ENCODE data around the gene KCNQ1.

KCNQ1 gene

DNA sequence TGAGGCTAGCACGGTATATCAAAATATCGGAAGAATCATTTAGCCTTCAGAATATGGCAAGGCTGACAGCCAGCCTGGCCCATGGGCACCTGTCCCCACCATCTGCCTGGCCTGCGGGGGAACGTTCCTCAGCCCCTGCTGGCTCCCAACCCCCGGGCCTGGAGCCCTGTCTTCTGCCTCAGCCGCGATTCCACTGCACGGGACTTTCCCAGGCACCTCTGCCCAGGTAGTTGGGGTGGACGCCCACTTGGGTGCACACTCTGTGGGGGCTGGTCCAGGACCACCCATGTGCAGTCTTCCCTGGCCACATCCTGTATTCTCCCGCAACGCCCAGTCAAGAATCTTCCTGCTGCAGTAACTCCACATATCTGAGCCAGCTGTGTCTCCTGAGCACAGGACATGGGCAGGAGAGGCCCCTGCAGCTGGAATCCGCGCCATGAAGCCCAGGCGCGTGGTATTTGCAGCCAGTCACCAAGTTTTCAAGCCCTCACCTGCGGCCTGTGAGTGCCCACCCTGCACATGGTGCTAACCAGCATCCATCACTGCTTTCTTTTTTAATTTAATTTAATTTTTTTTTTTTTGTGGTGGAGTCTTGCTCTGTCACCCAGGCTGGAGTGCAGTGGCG is 77.9 kb downstream of the KCNQ1 start:
- H3K4me3 ChIP-seq (ENCODE audit: severe bottlenecking), result no peak overlapping the region
- no peaks in the 10 kb centered on the region for H3K27me3 ChIP-seq (ENCODE audit: insufficient read depth, poor library complexity, severe bottlenecking)
- H3K4me1 ChIP-seq (ENCODE audit: insufficient read depth, poor library complexity, severe bottlenecking), result no peaks in the 10 kb centered on the region
- peak; percentile 45 for DNase-seq (ENCODE audit: low spot score)
- no peak overlapping the region for H3K27ac ChIP-seq (ENCODE audit: poor library complexity, severe bottlenecking)
- no peak for ATAC-seq (ENCODE audit: low read depth)
- no peaks in the 10 kb centered on the region for H3K36me3 ChIP-seq (ENCODE audit: low read depth)
- TF ChIP-seq, protein P1, sequence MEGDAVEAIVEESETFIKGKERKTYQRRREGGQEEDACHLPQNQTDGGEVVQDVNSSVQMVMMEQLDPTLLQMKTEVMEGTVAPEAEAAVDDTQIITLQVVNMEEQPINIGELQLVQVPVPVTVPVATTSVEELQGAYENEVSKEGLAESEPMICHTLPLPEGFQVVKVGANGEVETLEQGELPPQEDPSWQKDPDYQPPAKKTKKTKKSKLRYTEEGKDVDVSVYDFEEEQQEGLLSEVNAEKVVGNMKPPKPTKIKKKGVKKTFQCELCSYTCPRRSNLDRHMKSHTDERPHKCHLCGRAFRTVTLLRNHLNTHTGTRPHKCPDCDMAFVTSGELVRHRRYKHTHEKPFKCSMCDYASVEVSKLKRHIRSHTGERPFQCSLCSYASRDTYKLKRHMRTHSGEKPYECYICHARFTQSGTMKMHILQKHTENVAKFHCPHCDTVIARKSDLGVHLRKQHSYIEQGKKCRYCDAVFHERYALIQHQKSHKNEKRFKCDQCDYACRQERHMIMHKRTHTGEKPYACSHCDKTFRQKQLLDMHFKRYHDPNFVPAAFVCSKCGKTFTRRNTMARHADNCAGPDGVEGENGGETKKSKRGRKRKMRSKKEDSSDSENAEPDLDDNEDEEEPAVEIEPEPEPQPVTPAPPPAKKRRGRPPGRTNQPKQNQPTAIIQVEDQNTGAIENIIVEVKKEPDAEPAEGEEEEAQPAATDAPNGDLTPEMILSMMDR (IDR thresholded peaks at IDR 0.05; ENCODE audit: poor library complexity, severe bottlenecking), result no peak
- H3K9me3 ChIP-seq (ENCODE audit: severe bottlenecking), result no peaks in the 10 kb centered on the region

DNA sequence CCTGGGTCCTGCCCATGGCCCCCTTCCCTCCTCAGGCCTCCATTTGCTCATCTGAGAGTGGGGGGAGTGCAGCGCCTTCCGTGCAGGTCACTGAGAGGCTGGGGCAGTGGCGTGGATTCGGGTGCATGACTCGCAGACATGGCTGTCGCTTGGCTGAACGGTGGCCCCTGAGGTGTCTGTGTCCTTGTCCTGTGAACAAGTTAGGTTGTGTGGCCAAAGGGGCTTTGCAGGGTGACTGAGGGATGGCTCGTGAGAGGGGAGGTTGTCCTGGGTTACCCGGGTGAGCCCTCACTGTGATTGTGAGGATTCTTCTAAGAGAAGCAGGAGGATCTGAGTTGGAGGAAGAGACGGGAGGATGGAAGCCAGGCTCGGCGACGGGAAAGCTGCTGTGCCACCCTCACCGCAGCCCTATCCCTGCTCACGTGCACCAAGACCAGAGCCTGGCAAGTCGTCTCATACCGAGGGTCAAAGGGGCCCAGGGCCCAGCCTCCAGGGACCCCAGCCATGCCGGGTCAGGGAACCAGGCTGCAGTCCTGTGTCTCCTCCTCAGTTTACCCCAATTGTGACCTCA is 79.1 kb downstream of the KCNQ1 start:
- TF ChIP-seq, protein P1 (IDR thresholded peaks at IDR 0.05; ENCODE audit: poor library complexity, severe bottlenecking), result no peak
- DNase-seq (ENCODE audit: low spot score), result no peak
- no peak for ATAC-seq (ENCODE audit: low read depth)
- Histone ChIP-seq H3K27ac (ENCODE audit: poor library complexity, severe bottlenecking) (no peak overlapping the region), H3K4me1 (ENCODE audit: insufficient read depth, poor library complexity, severe bottlenecking) (no peaks in the 10 kb centered on the region), H3K27me3 (ENCODE audit: insufficient read depth, poor library complexity, severe bottlenecking) (no peaks in the 10 kb centered on the region), H3K9me3 (ENCODE audit: severe bottlenecking) (no peaks in the 10 kb centered on the region), H3K4me3 (ENCODE audit: severe bottlenecking) (no peak overlapping the region), H3K36me3 (ENCODE audit: low read depth) (no peaks in the 10 kb centered on the region)

DNA sequence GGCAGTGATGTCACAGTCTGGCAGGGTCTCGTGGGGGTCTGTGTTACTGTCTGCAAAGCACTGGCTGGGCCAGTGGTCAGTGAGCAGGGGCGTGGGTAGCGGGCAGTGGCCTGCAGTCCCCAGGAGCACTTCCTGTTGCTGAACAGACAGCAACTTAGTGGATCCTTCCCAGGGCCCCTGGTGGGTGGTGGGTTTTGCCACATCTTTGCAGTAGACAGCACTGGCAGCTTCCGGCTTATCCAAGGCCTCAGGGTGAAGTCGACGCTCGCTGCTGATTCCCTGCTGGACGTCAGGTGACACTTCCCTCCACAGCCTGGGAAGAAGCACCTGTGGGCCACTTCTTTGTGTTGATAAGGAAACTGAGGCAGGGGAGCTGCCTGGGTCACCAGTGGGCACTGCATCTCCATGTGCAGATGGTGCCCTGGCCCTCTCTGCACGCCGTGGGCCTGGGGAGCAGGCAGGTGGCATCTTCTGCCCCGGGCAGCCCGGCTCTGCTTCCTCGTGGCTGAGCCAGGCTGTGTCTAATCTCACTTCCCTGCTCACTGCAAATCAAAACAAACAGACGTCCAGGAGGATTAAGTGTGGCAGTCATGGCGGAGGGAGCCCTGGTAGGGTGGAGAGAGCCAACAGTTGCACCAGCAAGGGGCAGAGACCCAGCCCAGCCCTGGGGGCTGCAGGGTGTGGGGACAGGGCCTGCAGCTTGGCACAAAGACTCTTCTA is 79.8 kb downstream of the KCNQ1 start:
- DNase-seq (ENCODE audit: low spot score) (no peak), ATAC-seq (ENCODE audit: low read depth) (no peak)
- H3K9me3 ChIP-seq (ENCODE audit: severe bottlenecking), result no peaks in the 10 kb centered on the region
- no peaks in the 10 kb centered on the region for H3K4me1 ChIP-seq (ENCODE audit: insufficient read depth, poor library complexity, severe bottlenecking)
- TF ChIP-seq, protein P1 (IDR thresholded peaks at IDR 0.05; ENCODE audit: poor library complexity, severe bottlenecking), result no peak
- no peak overlapping the region for H3K4me3 ChIP-seq (ENCODE audit: severe bottlenecking)
- H3K27ac ChIP-seq (ENCODE audit: poor library complexity, severe bottlenecking), result no peak overlapping the region
- H3K36me3 ChIP-seq (ENCODE audit: low read depth), result no peaks in the 10 kb centered on the region
- no peaks in the 10 kb centered on the region for H3K27me3 ChIP-seq (ENCODE audit: insufficient read depth, poor library complexity, severe bottlenecking)

DNA sequence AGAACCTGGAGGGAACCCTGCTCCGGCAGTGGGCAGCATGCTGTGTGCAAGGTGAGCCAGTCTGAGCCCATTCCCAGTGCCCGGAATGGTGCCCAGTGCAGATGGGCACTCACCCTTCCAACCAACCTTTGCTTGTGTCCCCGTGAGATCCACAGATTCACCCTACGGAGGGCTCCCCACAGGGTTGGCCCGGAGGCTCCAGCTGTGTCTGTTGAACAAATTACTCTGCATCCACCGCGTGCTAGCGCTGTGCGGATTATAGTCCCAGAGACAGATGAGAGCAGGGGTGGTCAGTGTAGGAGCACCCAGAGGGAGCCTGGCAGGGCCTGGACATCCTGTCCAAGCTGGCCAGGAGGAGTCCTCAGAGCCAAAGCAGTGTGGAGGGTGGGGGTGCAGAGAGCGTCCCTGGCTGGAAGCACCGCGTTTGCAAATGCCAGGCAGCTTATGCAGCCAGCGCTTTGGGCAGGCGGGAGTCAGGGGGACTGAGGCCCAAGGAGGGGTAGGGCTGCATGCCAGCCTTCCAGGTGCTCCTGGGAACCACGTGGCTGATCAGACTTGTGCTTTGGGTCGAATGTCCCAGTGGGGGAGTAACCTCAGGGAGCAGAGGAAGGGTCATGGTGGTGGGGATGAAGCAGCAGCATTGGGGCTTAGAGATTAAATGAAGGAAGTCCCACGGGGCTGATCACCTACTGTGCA is 80.5 kb downstream of the KCNQ1 start:
- H3K4me1 ChIP-seq (ENCODE audit: insufficient read depth, poor library complexity, severe bottlenecking), result no peaks in the 10 kb centered on the region
- H3K4me3 ChIP-seq (ENCODE audit: severe bottlenecking), result no peak overlapping the region
- DNase-seq (ENCODE audit: low spot score) (no peak), ATAC-seq (ENCODE audit: low read depth) (no peak)
- no peaks in the 10 kb centered on the region for H3K27me3 ChIP-seq (ENCODE audit: insufficient read depth, poor library complexity, severe bottlenecking)
- TF ChIP-seq, protein P1 (IDR thresholded peaks at IDR 0.05; ENCODE audit: poor library complexity, severe bottlenecking), result no peak
- no peaks in the 10 kb centered on the region for H3K9me3 ChIP-seq (ENCODE audit: severe bottlenecking)
- no peak overlapping the region for H3K27ac ChIP-seq (ENCODE audit: poor library complexity, severe bottlenecking)
- no peaks in the 10 kb centered on the region for H3K36me3 ChIP-seq (ENCODE audit: low read depth)
